HG02852 (cell line): ENCODE measurements around the gene LTBP2.

ENCODE experiments used
- ATAC-seq: cut with Tn5 transposase; IDR thresholded peaks from one replicate; pipeline ENCODE4 v1.9.1; 2021; ENCODE audit warnings: mild to moderate bottlenecking, moderate library complexity; ENCODE audit not compliant: unreplicated experiment

LTBP2 gene

DNA sequence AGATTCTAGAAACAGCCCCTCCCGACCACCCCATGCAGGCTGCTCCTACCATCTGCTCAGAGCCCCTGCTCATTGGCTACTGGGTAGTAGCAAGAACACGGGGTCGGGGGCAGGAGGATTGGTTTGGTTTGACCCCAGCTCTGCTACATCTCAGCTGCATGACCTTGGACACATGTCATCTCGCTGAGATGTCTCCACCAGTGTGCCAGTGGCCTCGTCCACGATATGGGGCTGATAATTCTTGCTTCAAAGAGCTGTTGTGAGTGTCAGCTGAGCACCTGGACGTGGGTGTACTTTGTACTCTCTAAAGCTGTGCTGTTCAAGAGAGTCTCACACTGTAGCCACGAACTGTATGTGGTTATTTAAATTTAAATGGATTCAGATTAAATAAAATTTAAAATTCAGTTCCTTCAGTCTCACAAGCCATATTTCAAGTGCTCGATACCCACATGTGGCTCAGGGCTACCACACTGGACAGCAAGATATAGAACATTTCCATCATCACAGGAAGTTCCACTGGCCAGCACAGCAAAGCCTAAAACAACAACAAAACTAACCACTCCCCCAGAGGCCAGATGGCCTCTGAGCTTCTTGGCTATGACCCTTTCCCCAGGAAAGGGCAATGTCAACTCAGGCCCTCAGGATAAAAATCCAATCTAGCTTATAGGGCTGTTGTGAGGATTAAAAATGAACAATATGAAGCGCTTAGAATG, 18.6 kb downstream of the LTBP2 start:
- no peak for ATAC-seq

DNA sequence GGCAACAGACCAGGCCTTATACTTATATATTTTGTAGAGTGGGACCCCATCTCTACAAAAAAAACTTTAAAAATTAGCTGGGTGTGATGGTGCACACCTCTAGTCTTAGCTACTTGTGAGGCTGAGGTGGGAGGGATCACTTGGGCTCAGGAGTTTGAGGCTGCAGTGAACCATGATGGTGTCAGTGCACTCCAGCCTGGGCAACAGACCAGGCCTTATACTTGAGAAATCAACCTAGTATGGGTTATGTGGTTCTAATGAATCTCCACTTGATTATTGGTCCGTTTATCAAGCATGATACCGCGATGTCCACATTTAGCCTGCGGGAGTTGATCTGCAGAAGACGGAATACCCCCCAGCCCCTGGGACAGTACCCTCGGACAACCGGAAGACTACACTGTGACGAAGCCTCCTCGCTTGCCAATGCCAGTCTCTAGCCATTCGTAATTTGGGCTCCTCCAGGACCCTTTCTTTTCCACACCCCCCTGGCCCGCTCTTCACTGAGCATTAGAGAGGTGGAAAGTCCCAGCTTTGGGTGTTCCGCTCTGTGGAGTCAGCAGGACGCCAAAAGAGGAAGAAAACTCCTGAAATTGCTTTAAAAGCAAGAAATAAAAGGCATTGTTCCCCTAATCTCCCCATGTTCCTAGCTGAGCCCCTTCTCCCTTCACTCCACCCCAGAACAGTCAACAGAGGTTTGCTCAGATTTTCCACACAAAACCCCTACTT, 19.4 kb downstream of the LTBP2 start:
- ATAC-seq = no peak

DNA sequence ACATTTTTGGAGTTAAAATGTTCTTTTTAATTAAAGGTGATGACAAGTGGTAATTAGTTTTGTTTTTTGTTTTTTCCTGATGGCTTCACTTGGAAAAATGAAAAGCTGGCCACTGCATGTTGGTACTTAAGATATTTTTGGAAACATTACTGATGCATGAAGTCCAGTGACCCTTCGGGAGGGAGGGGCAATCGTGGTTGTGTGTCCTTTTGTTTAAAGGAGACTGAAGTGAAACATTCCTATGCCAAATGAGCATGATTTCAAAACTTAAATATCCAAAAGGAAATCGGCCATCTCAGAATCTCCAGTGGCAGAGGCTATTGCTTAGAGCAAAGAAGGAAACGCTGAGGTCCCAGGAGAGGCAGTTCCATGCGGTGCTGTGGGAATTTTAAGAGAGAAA, 20.1 kb downstream of the LTBP2 start:
- ATAC-seq = no peak

DNA sequence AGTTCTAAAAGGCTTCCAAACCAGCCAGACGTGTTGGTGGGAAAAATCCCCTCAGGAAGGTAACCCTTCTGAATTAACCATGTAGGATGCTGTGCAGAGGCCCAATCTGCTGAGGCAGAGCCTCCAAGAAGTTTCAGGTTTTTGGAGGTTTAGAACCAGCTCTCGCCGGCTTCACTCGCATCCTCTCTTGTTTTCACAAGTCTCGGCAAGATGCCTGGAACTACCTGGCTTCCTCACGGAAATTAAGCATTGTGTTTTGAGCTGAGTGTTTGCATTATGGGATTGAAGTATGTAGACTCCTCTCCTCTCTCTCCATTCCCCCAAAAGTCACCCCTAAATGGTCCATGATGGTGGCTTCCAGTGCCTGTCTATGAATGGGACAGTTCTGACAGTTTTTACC, 20.6 kb downstream of the LTBP2 start:
- no peak for ATAC-seq

DNA sequence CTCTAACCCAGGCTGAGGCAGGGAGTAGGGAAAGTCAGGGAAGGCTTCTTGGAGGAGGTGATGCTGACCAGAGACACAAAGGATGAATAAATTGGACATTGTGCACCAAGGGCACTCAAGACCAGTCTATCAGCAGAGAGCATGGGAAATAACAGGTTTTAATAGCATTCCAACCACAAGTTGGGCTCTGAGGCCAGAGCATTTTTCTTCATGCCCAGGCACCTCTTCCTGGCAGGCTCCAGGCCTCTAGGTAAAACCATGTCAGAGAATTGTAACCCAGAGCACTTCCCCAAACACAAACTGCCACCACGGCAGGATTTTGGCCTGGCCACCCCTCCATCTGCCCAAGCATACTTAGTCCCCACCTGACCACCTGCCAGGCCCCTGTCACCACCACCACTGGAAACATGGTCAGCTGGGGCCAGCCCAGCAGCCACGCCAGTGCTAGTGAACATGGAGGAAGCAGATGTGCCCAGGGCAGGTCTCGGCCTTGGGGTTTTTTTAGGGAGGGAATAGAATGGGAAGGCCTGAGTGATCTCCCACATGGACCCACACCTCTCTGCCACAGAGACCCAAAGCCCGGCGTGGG, 22.7 kb downstream of the LTBP2 start:
- no peak for ATAC-seq

- ATAC-seq = no peak
Observed at GRCh38 chr14:74587363-74587707, 24.7 kb downstream of the LTBP2 start.

DNA sequence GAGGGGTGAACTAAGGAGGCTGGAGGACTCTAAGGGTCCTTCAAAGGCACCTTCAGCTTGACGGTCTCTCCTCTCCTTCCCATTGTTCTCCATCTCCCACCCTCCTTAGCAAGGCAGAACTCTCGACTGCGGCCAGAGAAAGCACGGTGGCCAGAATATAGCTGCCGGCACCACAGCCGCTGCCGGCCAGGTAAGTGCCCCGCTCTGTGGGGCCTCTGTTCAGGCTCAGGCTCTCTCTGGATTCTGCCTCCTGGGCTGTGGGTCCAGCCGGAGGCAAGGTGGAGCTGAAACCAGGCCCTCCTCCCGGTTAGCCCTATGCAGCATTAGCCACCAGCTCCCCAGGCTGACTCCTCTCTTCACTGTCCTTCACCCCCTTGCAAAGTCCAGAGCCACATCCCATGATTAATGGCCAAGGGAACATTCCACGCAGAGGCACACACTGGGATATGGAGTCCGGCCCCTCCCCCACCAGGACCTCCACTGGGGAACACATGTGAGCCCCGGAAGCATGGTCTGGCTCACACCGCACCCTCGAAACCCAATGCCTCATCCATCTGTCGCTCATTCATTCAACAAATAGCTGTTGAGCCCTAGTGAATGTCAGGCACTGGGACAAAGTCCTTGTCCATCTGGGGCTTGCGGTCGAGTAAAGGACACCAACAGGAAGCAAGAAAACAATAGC, 25.2 kb downstream of the LTBP2 start:
- no peak for ATAC-seq

- ATAC-seq = no peak
Observed at GRCh38 chr14:74585406-74586335, 26.4 kb downstream of the LTBP2 start.

GRCh38 chr14:74584951-74585350, 27.1 kb downstream of the LTBP2 start:
- no peak for ATAC-seq

- no peak for ATAC-seq
Observed at GRCh38 chr14:74583689-74584434, 28.2 kb downstream of the LTBP2 start.

DNA sequence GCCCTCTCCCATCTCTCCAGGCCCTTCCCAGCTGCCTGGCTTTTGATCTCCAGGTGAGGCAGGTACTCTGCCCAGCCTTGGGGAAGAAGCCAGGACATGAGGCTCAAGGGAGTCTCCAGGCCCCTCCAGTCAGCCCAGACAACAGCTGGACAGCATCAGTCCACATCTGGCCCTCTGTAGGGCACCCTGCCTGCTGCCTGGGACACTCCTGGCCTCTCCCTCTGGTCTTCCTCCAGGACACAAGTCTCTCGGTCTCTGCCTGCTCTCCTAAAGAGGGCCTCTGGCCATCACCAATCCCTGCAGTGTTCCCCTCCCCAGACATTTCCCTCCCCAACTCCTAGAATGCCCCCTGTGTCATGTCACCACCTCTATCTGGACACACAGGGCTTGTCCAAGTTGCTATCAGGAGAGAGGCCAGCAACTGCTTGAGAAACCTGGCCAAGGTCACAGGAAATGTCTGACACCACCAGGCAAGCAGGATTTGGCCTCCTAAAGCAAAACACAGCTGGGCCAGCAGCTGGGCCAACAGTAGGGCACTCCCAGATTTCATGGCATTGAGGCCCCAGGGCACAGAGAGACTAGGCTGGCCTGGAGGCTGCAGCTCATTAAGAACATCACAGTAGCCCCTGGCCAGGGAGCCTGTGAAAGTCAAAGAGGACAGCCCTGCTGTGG, 29.0 kb downstream of the LTBP2 start:
- no peak for ATAC-seq

- no peak for ATAC-seq
Observed at GRCh38 chr14:74580275-74580672, 31.8 kb downstream of the LTBP2 start.

GRCh38 chr14:74579447-74580274, 32.4 kb downstream of the LTBP2 start:
- ATAC-seq = no peak

DNA sequence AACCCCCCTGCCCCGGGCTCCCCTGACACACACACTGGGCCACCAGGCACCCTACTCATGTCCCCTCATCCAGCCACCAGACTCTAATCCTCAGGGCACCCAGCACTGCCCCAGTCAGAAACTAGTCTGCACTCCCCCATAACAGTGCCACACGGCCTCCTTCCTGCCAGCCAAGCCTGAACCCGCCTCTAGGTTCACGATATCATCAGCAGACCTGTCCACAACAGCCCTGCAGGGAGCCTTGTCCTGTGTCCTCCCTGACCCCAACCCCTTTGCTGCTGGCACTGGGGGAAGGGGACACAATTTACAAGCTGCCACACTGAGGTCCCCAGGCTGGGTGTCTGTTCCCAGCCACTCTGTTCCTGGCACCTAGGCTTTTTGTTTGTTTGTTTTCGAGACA, 33.6 kb downstream of the LTBP2 start:
- ATAC-seq = no peak

DNA sequence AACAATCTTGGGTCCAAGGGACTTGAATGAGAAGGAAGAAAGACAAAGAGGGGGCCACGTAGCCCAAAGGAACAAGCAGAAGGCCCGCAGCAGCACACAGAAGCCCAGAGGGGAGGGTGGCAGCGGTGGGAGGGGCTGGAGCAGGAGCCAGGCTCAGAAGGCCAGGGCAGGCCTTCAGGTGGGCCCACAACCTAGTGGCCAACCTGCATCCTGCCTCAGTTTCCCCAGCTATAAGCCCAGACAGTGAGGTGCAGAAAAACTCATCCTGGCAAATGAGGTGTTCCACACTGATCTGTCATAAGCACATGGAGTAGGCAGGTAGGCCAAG, 34.1 kb downstream of the LTBP2 start:
- ATAC-seq = no peak

DNA sequence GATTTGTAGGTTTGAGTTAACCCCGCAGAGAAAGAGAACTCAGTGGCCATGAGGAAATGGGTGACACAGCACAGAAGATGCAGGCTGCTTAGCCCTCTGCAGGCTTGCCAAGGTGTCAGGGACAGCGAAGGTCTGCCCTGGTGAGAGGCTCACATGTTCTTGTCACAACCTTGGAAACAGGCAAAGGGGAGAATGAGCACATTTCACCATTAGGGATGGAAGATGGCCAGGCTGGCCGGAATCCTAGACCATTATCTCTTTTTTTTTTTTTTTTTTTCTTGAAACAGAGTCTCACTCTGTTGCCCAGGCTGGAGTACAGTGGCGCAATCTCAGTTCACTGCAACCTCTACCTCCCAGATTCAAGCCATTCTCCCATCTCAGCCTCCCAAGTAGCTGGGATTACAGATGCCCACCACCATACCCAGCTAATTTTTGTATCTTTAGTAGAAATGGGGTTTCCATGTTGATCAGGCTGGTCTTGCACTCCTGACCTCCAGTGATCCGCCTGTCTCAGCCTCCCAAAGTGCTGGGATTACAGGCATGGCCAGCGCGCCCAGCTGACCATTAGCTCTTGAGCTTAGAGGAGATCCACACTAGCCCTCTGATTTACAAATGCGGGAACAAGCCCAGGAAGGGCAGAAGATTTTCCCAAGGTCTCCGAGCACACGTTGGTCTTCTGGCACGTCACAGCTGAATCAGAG, 34.6 kb downstream of the LTBP2 start:
- no peak for ATAC-seq

GRCh38 chr14:74575936-74576335, 36.1 kb downstream of the LTBP2 start:
- no peak for ATAC-seq

GRCh38 chr14:74575507-74575906, 36.5 kb downstream of the LTBP2 start:
- ATAC-seq = no peak
